ENCODE results near the gene ZNF521. TPM values are rescaled to one million over a fixed set of nuclear protein-coding genes. Genes with fewer than 3 reads are reported as not detected.

Gene ZNF521
- total RNA-seq, 1 experiment from 2014 or later, result not detected

DNA sequence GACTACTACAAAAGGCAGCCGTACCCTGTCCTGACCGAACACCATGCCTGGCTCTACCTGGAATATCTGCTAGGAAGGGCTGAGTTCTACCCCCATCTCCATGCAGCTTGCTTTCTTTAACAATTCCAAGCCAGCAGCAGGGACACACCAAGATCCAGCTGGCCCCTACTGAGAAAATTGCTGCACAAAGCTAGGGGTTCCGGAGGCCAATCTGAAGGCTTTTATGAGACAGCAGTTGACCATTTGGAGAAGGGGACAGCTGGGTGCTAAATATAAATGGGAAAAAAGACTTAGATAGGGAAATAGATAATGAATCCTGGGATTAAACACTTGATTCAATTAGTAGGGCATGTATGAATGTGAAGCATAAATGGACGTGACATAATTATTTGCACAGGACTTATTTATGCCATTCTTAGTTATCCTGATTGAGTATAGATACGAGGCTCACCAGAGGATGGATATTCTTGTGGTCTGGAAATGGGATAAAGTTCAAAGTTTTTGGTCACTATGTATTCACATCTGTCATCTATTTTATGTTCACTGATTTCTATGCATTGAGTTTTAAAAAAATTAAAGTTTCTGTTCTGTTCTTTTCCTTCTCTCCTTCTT is 204.0 kb downstream of the ZNF521 start:
- ChIA-PET CTCF (no interaction called here), POLR2A (ENCODE audit: low non-redundant PET) (no interaction called here)
- Histone ChIP-seq H3K27me3 (replicated peaks; ENCODE audit: insufficient read depth, low read depth, low read length, poor library complexity) (no peaks in the 10 kb centered on the region), H3K27ac (ENCODE audit: low read depth, low read length, poor library complexity, severe bottlenecking) (no peak overlapping the region), H3K4me3 (ENCODE audit: low read depth, low read length, poor library complexity, severe bottlenecking) (no peak overlapping the region), H3K36me3 (ENCODE audit: insufficient read depth, low read length, poor library complexity, severe bottlenecking) (no peaks in the 10 kb centered on the region), H3K9me3 (ENCODE audit: low read depth, low read length, poor library complexity, severe bottlenecking) (no peaks in the 10 kb centered on the region), H3K4me1 (ENCODE audit: insufficient read depth, low read length, poor library complexity, severe bottlenecking) (no peaks in the 10 kb centered on the region)
- intact Hi-C loops (cut with micrococcal nuclease; ENCODE audit: unreplicated experiment), result loop anchor here (10.0 kb wide), 1 partner anchor 63 kb away; no protein-coding TSS in a partner anchor
- BruUV-seq (replicated peaks), result no TSS peak
- no peak for DNase-seq (ENCODE audit: low spot score)
- TF ChIP-seq EZH2 (IDR thresholded peaks at IDR 0.05; ENCODE audit: borderline replicate concordance, low read depth, low read length, poor library complexity, severe bottlenecking), result no peak
- TF ChIP-seq, protein P1, sequence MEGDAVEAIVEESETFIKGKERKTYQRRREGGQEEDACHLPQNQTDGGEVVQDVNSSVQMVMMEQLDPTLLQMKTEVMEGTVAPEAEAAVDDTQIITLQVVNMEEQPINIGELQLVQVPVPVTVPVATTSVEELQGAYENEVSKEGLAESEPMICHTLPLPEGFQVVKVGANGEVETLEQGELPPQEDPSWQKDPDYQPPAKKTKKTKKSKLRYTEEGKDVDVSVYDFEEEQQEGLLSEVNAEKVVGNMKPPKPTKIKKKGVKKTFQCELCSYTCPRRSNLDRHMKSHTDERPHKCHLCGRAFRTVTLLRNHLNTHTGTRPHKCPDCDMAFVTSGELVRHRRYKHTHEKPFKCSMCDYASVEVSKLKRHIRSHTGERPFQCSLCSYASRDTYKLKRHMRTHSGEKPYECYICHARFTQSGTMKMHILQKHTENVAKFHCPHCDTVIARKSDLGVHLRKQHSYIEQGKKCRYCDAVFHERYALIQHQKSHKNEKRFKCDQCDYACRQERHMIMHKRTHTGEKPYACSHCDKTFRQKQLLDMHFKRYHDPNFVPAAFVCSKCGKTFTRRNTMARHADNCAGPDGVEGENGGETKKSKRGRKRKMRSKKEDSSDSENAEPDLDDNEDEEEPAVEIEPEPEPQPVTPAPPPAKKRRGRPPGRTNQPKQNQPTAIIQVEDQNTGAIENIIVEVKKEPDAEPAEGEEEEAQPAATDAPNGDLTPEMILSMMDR (conservative IDR thresholded peaks at IDR 0.05; ENCODE audit: low read depth, low read length), result no peak

GRCh38 chr18:25146512-25146910 is 205.5 kb downstream of the ZNF521 start:
- DNase-seq (ENCODE audit: low spot score), result no peak
- Histone ChIP-seq H3K4me1 (ENCODE audit: insufficient read depth, low read length, poor library complexity, severe bottlenecking) (no peaks in the 10 kb centered on the region), H3K36me3 (ENCODE audit: insufficient read depth, low read length, poor library complexity, severe bottlenecking) (no peaks in the 10 kb centered on the region), H3K4me3 (ENCODE audit: low read depth, low read length, poor library complexity, severe bottlenecking) (no peak overlapping the region), H3K27me3 (replicated peaks; ENCODE audit: insufficient read depth, low read depth, low read length, poor library complexity) (peaks cover 5% of the 10 kb centered on the region), H3K9me3 (ENCODE audit: low read depth, low read length, poor library complexity, severe bottlenecking) (no peaks in the 10 kb centered on the region), H3K27ac (ENCODE audit: low read depth, low read length, poor library complexity, severe bottlenecking) (no peak overlapping the region)
- CTCF ChIA-PET, result no interaction called here
- intact Hi-C loops (cut with micrococcal nuclease; ENCODE audit: unreplicated experiment), result loop anchor here (10.0 kb wide), 1 partner anchor 62 kb away; no protein-coding TSS in a partner anchor
- TF ChIP-seq, protein P1 (conservative IDR thresholded peaks at IDR 0.05; ENCODE audit: low read depth, low read length), result no peak
- TF ChIP-seq EZH2 (IDR thresholded peaks at IDR 0.05; ENCODE audit: borderline replicate concordance, low read depth, low read length, poor library complexity, severe bottlenecking), result no peak
- POLR2A ChIA-PET (ENCODE audit: low non-redundant PET), result no interaction called here
- no TSS peak for BruUV-seq (replicated peaks)

DNA sequence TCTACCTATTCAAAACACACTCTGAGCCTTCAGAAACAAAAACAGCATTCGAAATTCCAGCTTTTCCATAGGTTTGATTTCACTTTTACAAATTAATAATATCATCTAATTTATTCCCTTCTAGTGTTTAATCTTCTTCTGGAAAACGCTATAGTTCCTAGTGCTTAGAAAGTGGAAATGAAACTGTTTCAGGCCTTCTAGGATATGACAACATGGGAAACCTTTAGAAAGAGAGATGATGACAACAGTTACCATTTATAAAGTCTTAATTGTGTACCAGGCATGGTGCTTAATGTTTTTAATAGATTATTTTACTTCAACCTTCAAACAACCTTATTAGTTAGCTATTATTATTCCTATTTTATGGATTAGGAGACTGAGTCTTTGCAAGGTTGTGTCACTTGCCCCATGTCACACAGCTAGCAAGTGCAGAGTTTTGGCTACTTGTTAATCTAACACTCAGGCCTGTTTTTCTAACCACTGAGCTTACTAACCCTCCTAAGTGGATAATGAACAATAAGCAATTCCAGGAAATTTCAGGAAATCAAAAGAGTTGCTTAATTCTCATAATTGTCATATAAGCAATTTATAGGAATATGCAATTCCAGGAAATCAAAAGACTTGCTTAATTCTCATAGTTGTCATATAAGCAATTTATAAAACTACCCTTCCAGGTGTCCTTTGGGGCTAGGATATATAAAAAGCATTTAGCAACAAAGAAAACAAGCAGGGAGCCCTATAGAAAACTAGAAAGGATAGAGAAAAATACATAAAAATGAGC is 206.0 kb downstream of the ZNF521 start:
- Histone ChIP-seq H3K4me3 (ENCODE audit: low read depth, low read length, poor library complexity, severe bottlenecking) (no peak overlapping the region), H3K36me3 (ENCODE audit: insufficient read depth, low read length, poor library complexity, severe bottlenecking) (no peaks in the 10 kb centered on the region), H3K27me3 (replicated peaks; ENCODE audit: insufficient read depth, low read depth, low read length, poor library complexity) (peaks cover 5% of the 10 kb centered on the region), H3K4me1 (ENCODE audit: insufficient read depth, low read length, poor library complexity, severe bottlenecking) (no peaks in the 10 kb centered on the region), H3K9me3 (ENCODE audit: low read depth, low read length, poor library complexity, severe bottlenecking) (no peaks in the 10 kb centered on the region), H3K27ac (ENCODE audit: low read depth, low read length, poor library complexity, severe bottlenecking) (no peak overlapping the region)
- POLR2A ChIA-PET (ENCODE audit: low non-redundant PET), result no interaction called here
- intact Hi-C loops (cut with micrococcal nuclease; ENCODE audit: unreplicated experiment), result loop anchor here (10.0 kb wide), 1 partner anchor 61 kb away; no protein-coding TSS in a partner anchor
- TF ChIP-seq, protein P1 (conservative IDR thresholded peaks at IDR 0.05; ENCODE audit: low read depth, low read length), result no peak
- TF ChIP-seq EZH2 (IDR thresholded peaks at IDR 0.05; ENCODE audit: borderline replicate concordance, low read depth, low read length, poor library complexity, severe bottlenecking), result no peak
- DNase-seq (ENCODE audit: low spot score), result no peak
- no TSS peak for BruUV-seq (replicated peaks)
- CTCF ChIA-PET, result no interaction called here
